KOPT-K1 (cell line): ENCODE results near the gene OSBPL6.

Source experiments
- H3K27ac ChIP-seq: fragments of 200-600 bp; sonication (generic); 2 replicates; pipeline ENCODE4 v1.5.1; 2016; ENCODE audit warnings: antibody characterized with exemption, mild to moderate bottlenecking, low read depth, low read length; ENCODE audit not compliant: poor library complexity, severe bottlenecking
- H3K36me3 ChIP-seq: fragments of 200-600 bp; sonication (generic); 2 replicates; pipeline ENCODE4 v1.5.1; 2017; ENCODE audit warnings: antibody characterized with exemption, mild to moderate bottlenecking, low read length, moderate library complexity; ENCODE audit not compliant: insufficient read depth
- H3K9me3 ChIP-seq: fragments of 200-600 bp; sonication (generic); 2 replicates; pipeline ENCODE4 v1.5.1; 2017; ENCODE audit warnings: antibody characterized with exemption, low read length, mild to moderate bottlenecking; ENCODE audit not compliant: insufficient read depth, poor library complexity, severe bottlenecking

OSBPL6 gene

GRCh38 chr2:178267660-178268059 lies 73.3 kb downstream of the OSBPL6 start:
- Histone ChIP-seq H3K27ac (no peak overlapping the region), H3K36me3 (no peaks in the 10 kb centered on the region), H3K9me3 (no peaks in the 10 kb centered on the region)

- Histone ChIP-seq H3K27ac (no peak overlapping the region), H3K9me3 (no peaks in the 10 kb centered on the region), H3K36me3 (no peaks in the 10 kb centered on the region)
Observed at GRCh38 chr2:178268435-178268834, 74.1 kb downstream of the OSBPL6 start.

GRCh38 chr2:178269438-178270224 lies 75.3 kb downstream of the OSBPL6 start:
- Histone ChIP-seq H3K9me3 (no peaks in the 10 kb centered on the region), H3K36me3 (no peaks in the 10 kb centered on the region), H3K27ac (no peak overlapping the region)

- no peaks in the 10 kb centered on the region for H3K9me3 ChIP-seq
Observed at GRCh38 chr2:178270338-178270737, 76.0 kb downstream of the OSBPL6 start.

GRCh38 chr2:178271094-178271493 lies 76.8 kb downstream of the OSBPL6 start:
- Histone ChIP-seq H3K27ac (no peak overlapping the region), H3K9me3 (no peaks in the 10 kb centered on the region), H3K36me3 (no peaks in the 10 kb centered on the region)

More at GRCh38 chr2:178270338-178270737, 76.0 kb downstream of the OSBPL6 start:
- Histone ChIP-seq H3K36me3 (no peaks in the 10 kb centered on the region), H3K27ac (no peak overlapping the region)

GRCh38 chr2:178271629-178272333 lies 77.5 kb downstream of the OSBPL6 start:
- Histone ChIP-seq H3K27ac (no peak overlapping the region), H3K9me3 (no peaks in the 10 kb centered on the region), H3K36me3 (no peaks in the 10 kb centered on the region)

GRCh38 chr2:178273787-178274360 lies 79.6 kb downstream of the OSBPL6 start:
- H3K27ac ChIP-seq: no peak overlapping the region
- H3K9me3 ChIP-seq: no peaks in the 10 kb centered on the region
- no peaks in the 10 kb centered on the region for H3K36me3 ChIP-seq

GRCh38 chr2:178275600-178275999 lies 81.3 kb downstream of the OSBPL6 start:
- Histone ChIP-seq H3K9me3 (no peaks in the 10 kb centered on the region), H3K36me3 (no peaks in the 10 kb centered on the region), H3K27ac (no peak overlapping the region)

- H3K9me3 ChIP-seq: no peaks in the 10 kb centered on the region
- H3K36me3 ChIP-seq: no peaks in the 10 kb centered on the region
- no peak overlapping the region for H3K27ac ChIP-seq
Observed at GRCh38 chr2:178277741-178278197, 83.5 kb downstream of the OSBPL6 start.

- H3K36me3 ChIP-seq: no peaks in the 10 kb centered on the region
- no peak overlapping the region for H3K27ac ChIP-seq
- H3K9me3 ChIP-seq: no peaks in the 10 kb centered on the region
Observed at GRCh38 chr2:178279142-178279541, 84.8 kb downstream of the OSBPL6 start.

- no peak overlapping the region for H3K27ac ChIP-seq
- no peaks in the 10 kb centered on the region for H3K9me3 ChIP-seq
- H3K36me3 ChIP-seq: no peaks in the 10 kb centered on the region
Observed at GRCh38 chr2:178279636-178280035, 85.3 kb downstream of the OSBPL6 start.

GRCh38 chr2:178280244-178280852 lies 86.0 kb downstream of the OSBPL6 start:
- H3K27ac ChIP-seq: no peak overlapping the region

GRCh38 chr2:178282075-178282815 lies 87.9 kb downstream of the OSBPL6 start:
- Histone ChIP-seq H3K36me3 (no peaks in the 10 kb centered on the region), H3K27ac (no peak overlapping the region), H3K9me3 (no peaks in the 10 kb centered on the region)

More at GRCh38 chr2:178280244-178280852, 86.0 kb downstream of the OSBPL6 start:
- Histone ChIP-seq H3K36me3 (no peaks in the 10 kb centered on the region), H3K9me3 (no peaks in the 10 kb centered on the region)

- Histone ChIP-seq H3K36me3 (no peaks in the 10 kb centered on the region), H3K9me3 (no peaks in the 10 kb centered on the region), H3K27ac (no peak overlapping the region)
Observed at GRCh38 chr2:178283341-178283918, 89.1 kb downstream of the OSBPL6 start.
